GM19351 (cell line): ENCODE measurements around the gene CNOT1.

Source experiments
- ATAC-seq: cut with Tn5 transposase; IDR thresholded peaks from one replicate; pipeline ENCODE4 v1.9.1; 2021; ENCODE audit warnings: mild to moderate bottlenecking, moderate library complexity; ENCODE audit not compliant: unreplicated experiment

The CNOT1 gene

DNA sequence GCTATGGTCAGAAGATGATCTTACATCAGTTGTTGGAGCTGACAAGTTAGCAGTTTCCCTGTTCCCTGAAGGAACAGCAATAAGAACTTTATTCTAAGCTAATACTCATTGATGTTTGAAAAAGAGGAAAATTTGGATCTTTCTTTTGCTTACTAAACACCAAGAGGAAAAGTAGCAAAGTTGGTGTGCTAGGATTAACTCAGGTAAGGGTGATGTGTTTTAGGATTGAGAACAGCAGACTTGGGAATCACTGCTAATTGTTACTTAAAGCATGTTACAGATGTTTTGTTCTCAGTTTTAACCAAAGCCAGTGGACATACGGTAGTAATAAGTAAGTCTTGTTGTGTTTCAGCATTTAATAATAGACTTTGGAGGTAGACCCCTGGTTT, 110.7 kb downstream of the CNOT1 start:
- no peak for ATAC-seq

DNA sequence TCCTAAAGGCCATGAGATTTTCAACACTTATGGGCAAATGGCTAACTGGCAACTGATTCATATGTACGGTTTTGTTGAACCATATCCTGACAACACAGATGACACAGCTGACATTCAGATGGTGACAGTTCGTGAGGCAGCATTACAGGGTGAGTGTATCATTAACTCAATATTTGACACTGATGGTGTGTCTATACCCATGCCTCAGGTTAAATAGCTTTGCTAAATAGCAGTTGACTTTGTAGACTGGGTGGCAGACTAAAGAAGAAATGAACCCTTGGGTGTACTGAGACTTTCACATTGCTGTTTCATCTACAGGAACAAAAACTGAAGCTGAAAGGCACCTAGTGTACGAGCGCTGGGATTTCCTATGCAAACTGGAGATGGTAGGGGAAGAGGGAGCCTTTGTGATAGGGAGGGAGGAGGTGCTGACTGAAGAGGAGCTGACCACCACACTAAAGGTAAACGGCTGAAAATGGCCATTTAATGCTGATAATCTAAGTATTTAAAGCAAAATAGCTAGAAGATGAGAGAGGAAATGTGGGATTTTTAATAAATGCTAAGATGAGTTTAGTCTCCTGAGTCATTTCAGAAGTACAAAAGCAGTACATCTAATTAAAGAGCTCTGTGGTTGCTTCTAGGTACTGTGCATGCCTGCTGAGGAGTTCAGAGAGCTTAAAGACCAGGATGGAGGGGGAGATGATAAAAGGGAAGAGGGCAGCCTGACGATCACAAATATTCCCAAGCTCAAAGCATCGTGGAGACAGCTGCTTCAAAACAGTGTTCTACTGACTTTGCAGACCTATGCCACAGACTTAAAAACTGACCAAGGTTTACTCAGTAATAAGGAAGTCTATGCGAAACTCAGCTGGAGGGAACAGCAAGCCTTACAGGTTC, 111.3 kb downstream of the CNOT1 start:
- ATAC-seq = peak; percentile 46

DNA sequence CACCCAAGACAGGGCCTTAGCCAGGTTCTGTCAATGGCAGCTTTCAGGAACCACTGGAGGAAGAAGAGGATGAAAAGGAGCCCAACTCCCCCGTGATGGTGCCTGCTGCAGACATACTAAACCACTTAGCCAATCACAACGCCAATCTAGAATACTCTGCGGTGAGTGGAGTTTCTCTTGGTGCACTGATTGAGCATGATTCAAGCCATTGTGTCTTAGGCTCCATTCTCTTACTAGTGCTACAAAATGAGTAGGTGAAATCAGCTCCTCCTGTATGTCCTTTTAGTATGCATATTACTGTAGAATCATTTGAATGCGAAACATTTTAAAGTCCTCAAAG, 112.9 kb downstream of the CNOT1 start:
- no peak for ATAC-seq

- peak; percentile 17 for ATAC-seq
Observed at GRCh38 chr16:58515871-58516767, 113.5 kb downstream of the CNOT1 start.

DNA sequence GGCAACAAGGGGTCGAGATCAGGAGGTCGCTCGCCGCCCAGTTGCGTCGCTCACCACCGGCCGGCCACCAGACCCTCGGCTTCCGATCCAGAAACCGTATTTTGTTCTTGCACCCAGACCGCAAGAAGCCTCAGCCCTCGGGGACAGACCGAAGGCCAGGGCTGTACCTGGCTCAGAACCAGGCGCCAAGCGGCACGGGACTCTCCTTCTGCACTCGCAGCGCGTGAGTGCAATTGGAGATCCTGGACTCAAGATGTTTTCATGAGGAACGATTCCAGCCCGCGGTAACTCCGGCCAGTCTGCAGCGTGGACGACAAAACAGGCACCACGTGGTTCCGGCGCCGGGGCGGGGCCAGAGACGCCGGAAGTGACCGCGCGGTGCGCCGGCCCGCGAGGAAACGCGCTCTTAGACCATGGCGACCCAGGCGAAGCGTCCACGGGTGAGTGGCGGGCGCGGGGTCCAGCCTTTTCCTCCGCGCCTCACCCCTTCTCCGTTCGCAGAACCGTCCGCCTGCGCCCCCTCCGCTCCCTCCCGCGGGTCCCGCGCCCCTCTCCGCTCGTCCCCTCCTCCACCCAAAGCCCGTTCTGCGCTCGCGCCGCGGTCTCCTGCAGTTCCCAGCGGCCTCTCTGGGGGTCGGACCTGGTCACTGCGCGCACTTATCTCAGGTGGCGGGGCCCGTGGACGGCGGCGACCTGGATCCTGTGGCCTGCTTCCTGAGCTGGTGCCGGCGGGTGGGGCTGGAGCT, 114.3 kb downstream of the CNOT1 start, which contains the start of gene SETD6:
Gene SETD6 (plus strand): TSS at position 393 of the 746 bp plus-strand sequence. CDS start 21 bp downstream, at position 414.
- peak; percentile 73 for ATAC-seq

DNA sequence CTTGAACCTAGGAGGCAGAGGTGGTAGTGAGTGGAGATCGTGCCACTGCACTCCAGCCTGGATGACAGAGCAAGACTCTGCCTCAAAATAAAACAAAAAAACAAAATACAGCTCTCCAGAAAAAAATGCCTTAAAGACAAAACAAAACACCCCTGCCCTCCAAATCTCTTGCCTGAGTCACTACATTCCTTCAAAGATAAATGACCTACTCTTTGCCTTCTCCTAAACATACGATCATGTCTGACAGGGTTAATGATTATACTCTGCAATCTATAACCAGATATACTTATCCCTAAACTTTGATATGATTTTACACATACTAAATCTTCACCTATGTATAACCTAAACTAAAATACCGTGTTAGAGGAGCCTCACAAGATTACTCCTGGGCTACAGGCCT, 115.8 kb downstream of the CNOT1 start:
- ATAC-seq = no peak

- ATAC-seq = peak; percentile 38
Observed at GRCh38 chr16:58511933-58512815, 117.5 kb downstream of the CNOT1 start.

DNA sequence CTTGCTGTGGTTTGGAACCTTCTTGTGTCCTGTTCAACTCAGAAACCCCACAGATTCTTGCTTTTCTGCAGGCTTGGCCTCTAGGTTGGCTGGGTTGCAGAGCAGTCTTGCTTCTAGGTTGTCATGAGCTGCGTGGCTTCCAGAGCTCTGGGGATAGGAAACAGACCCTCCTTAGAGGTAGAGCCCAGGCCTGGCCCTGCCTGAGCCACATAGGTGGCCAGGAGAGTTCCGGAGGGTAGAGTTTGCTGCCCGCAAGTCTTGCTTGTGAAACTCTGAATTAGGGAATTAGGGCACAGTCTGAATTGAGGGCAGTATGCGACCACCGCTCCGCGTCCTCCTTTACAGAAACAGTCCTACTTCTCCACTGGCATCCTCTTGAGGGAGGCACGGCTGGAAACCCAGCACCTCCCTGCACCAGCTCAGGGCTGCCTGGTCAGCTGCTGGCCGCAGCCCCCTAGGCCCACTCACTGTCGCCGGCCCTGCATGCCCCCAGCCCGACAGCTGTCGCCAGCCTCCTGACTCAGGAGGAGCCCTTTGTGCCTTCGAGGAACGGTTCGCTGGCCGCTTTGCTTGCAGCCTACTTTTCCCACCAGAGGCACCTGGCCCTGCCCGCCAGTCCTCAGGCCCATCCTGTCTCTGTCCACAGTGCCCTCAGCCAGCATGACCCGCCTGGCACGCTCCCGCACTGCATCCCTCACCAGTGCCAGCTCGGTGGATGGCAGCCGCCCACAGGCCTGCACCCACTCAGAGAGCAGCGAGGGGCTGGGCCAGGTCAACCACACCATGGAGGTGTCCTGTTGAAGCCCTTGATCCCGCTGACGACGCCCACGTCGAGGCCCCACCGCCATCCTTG, 118.6 kb downstream of the CNOT1 start:
- no peak for ATAC-seq

GRCh38 chr16:58510097-58510775, 119.4 kb downstream of the CNOT1 start:
- no peak for ATAC-seq

DNA sequence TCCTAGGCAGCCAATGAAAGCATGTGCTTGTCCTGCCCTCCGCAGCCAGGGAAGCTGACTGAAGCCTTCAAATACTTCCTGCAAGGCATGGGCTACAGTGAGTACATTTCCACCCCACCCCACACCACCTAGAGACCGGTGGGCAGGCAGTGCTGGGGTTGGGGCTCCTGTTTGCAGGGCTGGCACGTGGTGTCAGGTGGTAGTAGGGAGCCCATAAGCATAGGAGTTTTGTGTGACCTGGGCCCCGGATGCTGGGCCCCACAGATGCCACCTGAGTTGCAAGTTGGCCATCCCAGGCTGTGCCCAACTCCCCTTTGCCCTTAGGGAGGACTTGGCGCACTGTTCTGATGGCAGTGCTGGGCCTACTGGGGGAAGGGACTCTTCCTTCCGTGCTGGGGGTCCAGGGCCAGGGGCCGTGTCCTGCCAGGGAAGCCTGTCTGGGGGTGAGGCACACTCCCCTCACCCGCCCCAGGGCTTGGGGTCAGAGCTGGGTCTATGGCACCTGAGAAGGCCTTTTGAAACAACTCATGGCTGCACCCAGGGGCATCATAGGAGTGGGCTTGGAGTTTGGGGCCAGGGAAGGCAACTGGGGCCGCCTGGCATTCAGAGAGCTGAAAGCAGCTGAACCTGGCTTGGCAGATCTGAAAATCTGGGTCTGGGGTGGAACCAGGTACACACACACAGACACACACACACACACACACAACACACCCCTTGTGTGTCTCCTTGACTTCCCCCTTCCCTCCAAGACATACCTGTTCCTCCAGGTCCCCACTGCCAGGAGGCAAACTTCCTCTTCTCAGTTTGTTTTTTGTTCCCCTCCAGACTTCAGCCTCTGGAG, 120.2 kb downstream of the CNOT1 start:
- ATAC-seq = no peak

GRCh38 chr16:58508671-58509251, 120.9 kb downstream of the CNOT1 start:
- no peak for ATAC-seq

- no peak for ATAC-seq
Observed at GRCh38 chr16:58507963-58508670, 121.5 kb downstream of the CNOT1 start.

GRCh38 chr16:58507195-58507962, 122.2 kb downstream of the CNOT1 start:
- no peak for ATAC-seq

- ATAC-seq = no peak
Observed at GRCh38 chr16:58506241-58507194, 123.1 kb downstream of the CNOT1 start.
